Thyroid gland (tissue), 4 donors: ENCODE measurements around the gene CD93. TPM values are rescaled to one million over a fixed set of nuclear protein-coding genes. Genes with fewer than 3 reads are reported as not detected.

Experiments used
- DNase-seq, 2 donors: peaks; one replicate each; pipeline ENCODE4 v3.0.0-alpha.2; 2019
- H3K27ac ChIP-seq, 3 donors: fragments of 200-600 bp; sonication (generic); 1 replicate in 2 of 3; 2 replicates in 1 of 3; pipeline ENCODE4 v1.5.1; 2016 to 2019; ENCODE audit warnings: mild to moderate bottlenecking in 1 of 3, moderate library complexity in 1 of 3
- H3K27me3 ChIP-seq: fragments of 200-600 bp; sonication (generic); one replicate; pipeline ENCODE4 v1.5.1; 2019
- H3K36me3 ChIP-seq, 2 donors: fragments of 200-600 bp; sonication (generic); one replicate each; pipeline ENCODE4 v1.5.1; 2016 to 2019
- H3K4me1 ChIP-seq, 2 donors: fragments of 200-600 bp; sonication (generic); one replicate each; pipeline ENCODE4 v1.5.1; 2017 to 2019
- H3K4me3 ChIP-seq, 3 donors: fragments of 200-600 bp; sonication (generic); replicated peaks in 1 of 3; 1 replicate in 2 of 3; 2 replicates in 1 of 3; pipeline ENCODE4 v1.5.1; 2016; ENCODE audit warnings: mild to moderate bottlenecking in 1 of 3
- H3K9me3 ChIP-seq: fragments of 200-600 bp; sonication (generic); one replicate; pipeline ENCODE4 v1.5.1; 2017
- POLR2A ChIP-seq, 2 donors: fragments of 450-650 bp; IDR thresholded peaks; one replicate each; pipeline ENCODE4 v1.6.1; 2017; ENCODE audit warnings: antibody characterized with exemption in 2 of 2, mild to moderate bottlenecking in 2 of 2, moderate library complexity in 1 of 2
- WGBS, 2 donors: methylation state at CpG; one replicate each; pipeline ENCODE4 v1.1.5; 2017; 5-methylcytosine and 5-hydroxymethylcytosine counted together
- intact Hi-C: fragments of 100-400 bp; cut with DNase I; formaldehyde crosslinking; loops from one replicate; pipeline ENCODE4 v1.15.1; 2023
- total RNA-seq, 4 donors: library from RNA; depleted of rRNA; stranded (reverse); fragments of >200 nt; gene quantifications; one replicate each; pipeline ENCODE4 v1.2.3, GENCODE V29; 2016
- TF ChIP-seq, protein P1 (sequence below), 6 experiments: fragments of 200-600 bp in 3 of 6; fragments of 450-650 bp in 3 of 6; sonication (generic) in 3 of 6; IDR thresholded peaks; one replicate each; pipeline ENCODE4 v1.5.1; 2016 to 2019; ENCODE audit warnings: antibody characterized with exemption in 6 of 6, mild to moderate bottlenecking in 2 of 6, inconsistent platforms in 1 of 6, moderate library complexity in 1 of 6

Gene CD93
- total RNA-seq, 4 donors from 2014 or later: 13.6 to 53.8 (median 24.0) TPM

DNA sequence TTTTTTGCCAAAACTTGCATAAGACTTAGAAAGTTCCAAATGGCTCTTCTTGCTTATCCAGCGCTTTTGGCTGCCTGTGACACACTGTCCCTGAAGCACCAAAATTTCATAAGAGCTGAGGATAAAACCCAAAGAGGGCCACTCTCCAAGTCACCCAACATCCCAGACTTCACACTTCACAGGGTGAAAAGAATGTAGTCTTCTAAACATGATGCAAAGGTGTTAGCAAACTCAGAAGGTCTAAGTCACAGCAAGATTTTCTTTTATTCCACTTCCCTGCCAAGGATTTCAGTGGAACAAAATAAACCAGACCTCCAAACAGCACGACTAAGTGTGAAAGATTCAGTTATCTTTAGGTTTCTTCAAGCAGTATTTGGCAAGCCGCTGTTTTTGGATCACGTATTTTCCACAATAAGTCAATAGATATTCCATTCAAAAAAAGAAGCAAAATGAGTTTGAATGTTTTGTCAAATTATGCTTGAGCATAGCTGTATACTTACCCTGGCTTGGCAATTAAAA lies 44.6 kb upstream of the CD93 start:
- peaks cover 0 to 4% of the 10 kb centered on the region in 2 donors for H3K4me1 ChIP-seq
- no peak for TF ChIP-seq POLR2A (IDR thresholded peaks at IDR 0.05)
- TF ChIP-seq, protein P1, sequence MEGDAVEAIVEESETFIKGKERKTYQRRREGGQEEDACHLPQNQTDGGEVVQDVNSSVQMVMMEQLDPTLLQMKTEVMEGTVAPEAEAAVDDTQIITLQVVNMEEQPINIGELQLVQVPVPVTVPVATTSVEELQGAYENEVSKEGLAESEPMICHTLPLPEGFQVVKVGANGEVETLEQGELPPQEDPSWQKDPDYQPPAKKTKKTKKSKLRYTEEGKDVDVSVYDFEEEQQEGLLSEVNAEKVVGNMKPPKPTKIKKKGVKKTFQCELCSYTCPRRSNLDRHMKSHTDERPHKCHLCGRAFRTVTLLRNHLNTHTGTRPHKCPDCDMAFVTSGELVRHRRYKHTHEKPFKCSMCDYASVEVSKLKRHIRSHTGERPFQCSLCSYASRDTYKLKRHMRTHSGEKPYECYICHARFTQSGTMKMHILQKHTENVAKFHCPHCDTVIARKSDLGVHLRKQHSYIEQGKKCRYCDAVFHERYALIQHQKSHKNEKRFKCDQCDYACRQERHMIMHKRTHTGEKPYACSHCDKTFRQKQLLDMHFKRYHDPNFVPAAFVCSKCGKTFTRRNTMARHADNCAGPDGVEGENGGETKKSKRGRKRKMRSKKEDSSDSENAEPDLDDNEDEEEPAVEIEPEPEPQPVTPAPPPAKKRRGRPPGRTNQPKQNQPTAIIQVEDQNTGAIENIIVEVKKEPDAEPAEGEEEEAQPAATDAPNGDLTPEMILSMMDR (IDR thresholded peaks at IDR 0.05): no peak
- no peaks in the 10 kb centered on the region for H3K36me3 ChIP-seq
- no peak overlapping the region for H3K4me3 ChIP-seq
- intact Hi-C loops: no loop called here
- no peak overlapping the region for H3K27ac ChIP-seq
- DNase-seq: no peak
- H3K9me3 ChIP-seq: no peaks in the 10 kb centered on the region
- 46 to 62% methylated on average over 4 of the region's 4 CpGs for WGBS, 2 donors
- no peaks in the 10 kb centered on the region for H3K27me3 ChIP-seq

DNA sequence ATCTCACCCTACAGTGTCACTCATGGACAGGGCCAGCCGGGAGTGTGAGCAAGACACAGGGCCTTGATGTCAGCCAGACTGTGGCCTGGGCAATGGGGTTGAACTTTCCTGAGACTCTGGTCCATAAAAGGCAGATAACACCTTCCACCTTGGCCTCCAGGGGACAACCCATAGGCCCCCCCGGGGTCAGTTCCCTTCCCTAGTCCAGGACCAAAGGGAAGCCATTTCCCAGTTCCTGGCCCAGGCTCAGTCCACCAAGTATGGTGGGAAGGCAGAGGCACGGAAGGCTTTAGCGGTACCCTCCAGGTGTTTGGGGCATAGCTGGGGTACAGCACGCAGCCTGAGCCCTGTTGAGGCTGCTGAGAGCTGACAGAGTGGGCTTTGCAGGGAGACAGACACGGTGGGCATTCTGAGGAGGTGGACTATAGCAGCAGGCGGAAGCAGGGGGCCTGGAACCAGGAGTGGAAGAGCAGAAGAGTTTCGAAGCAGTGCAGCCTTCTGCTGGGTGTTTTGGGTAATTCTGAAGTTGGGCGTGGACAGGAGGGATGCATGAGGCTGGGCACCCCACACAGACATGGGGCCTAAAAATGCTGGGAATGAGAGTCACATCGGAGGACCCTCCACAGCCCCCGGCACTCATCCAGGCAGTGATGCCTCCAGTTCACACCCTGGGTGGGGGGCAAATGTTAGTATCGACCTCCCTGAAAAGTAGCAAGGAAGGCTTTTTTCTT lies 43.9 kb upstream of the CD93 start:
- no peak for TF ChIP-seq POLR2A (IDR thresholded peaks at IDR 0.05)
- TF ChIP-seq, protein P1 (IDR thresholded peaks at IDR 0.05): no peak
- H3K27ac ChIP-seq: no peak overlapping the region
- H3K4me1 ChIP-seq: peaks cover 0 to 4% of the 10 kb centered on the region in 2 donors
- intact Hi-C loops: no loop called here
- WGBS, 2 donors: 68 to 87% methylated on average over 12 of the region's 12 CpGs
- H3K36me3 ChIP-seq: no peaks in the 10 kb centered on the region
- no peak overlapping the region for H3K4me3 ChIP-seq
- H3K27me3 ChIP-seq: no peaks in the 10 kb centered on the region
- no peak for DNase-seq
- H3K9me3 ChIP-seq: no peaks in the 10 kb centered on the region

DNA sequence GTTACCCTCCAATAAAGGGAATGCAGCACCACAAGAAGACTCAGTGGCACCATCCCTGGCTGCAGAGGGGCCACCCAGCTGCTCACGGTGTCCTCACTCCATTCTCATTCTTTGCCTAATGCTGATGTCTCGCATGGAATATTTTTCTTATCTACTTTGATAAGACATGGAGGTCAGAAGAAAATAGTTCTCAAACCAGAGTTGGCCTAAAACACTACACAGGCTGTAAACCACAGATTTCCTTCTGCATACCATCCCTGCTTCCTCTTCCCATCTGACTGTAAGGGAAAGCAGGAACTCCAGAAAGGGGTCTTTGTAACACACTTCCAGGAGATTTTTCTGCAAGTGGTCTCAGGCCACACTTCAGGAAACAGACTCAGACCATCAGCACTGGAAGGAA lies 43.1 kb upstream of the CD93 start:
- Histone ChIP-seq H3K27ac (no peak overlapping the region), H3K36me3 (no peaks in the 10 kb centered on the region), H3K27me3 (no peaks in the 10 kb centered on the region), H3K4me3 (no peak overlapping the region), H3K9me3 (no peaks in the 10 kb centered on the region), H3K4me1 (peaks cover 0 to 4% of the 10 kb centered on the region in 2 donors)
- no peak for TF ChIP-seq POLR2A (IDR thresholded peaks at IDR 0.05)
- DNase-seq: no peak
- WGBS, 2 donors: 89 to 97% methylated on average over 2 of the region's 2 CpGs
- intact Hi-C loops: no loop called here

DNA sequence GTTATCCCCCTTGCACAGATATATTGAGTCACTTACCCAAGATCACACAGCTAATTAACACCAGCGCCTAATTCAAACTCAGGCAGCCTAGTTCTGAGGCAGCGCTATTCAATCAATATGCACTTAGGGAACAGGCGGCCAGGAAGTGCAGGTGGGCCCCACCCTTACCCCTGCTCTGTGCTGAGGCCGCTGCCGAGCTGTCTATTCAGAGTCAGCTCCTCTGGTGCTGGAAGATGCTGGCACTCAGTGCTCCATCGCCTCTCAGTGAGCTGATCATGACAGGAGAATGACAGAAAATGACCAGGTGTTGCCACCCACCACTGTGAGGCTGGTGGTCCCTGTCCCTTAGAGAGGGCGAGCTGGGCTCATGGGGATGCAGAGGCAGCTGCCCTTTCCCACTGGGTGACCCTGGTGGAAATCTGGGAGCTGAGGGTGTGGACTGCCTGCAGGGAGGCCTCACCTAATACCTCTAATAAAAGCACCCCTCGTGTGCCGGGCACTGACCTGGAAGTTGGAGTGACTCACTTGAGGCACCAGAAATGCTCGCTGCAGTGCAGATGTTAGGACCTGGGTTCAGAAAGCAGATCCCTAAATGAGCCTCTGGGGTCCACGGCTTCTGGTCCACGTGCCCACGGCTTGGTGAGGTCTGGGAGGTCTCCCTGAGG lies 42.5 kb upstream of the CD93 start:
- H3K4me1 ChIP-seq: peaks cover 0 to 4% of the 10 kb centered on the region in 2 donors
- H3K9me3 ChIP-seq: no peaks in the 10 kb centered on the region
- H3K27me3 ChIP-seq: no peaks in the 10 kb centered on the region
- no peak overlapping the region for H3K27ac ChIP-seq
- no peaks in the 10 kb centered on the region for H3K36me3 ChIP-seq
- H3K4me3 ChIP-seq: no peak overlapping the region
- intact Hi-C loops: no loop called here
- TF ChIP-seq POLR2A (IDR thresholded peaks at IDR 0.05): no peak
- TF ChIP-seq, protein P1 (IDR thresholded peaks at IDR 0.05): no peak
- DNase-seq: no peak
- WGBS, 2 donors: 82 to 88% methylated on average over 10 to 12 of the region's 13 CpGs

DNA sequence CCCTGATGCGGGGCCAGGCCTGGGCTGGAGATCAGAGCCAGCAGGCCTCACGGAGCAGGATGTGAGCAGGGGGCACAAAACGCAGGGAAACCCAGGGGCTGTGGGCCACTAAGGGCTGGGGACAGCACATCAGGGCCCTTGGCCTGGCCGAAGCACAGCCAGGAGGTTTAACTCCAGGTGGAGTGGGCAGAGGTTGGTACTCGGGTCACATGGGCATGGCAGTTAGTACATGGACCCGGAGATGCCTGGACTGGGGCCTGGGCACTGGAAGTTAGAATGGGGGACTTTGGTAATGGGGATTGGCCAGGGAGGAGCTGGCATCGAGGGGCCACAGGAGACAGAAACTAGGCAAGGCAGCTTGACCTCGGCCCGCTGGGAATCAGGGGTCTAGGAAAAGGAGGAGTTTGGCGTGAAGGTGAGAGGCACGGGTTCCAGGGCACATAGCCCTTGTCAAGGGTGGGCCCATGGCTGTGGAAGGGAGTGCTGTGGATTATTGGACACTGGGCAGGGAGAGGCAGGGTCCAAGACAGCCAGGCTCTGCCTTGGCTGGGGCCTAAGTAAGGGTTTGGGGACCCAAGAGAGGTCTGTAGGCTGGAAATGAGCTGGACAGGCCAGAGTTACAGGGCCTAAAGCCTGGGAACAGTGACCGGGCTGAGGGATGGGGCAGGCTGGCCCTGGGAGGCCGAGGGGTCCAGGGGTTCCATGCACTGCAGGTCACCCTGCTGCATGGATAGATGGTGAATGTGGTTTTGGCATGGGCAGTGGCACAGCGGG lies 41.6 kb upstream of the CD93 start:
- no peak for DNase-seq
- Histone ChIP-seq H3K36me3 (no peaks in the 10 kb centered on the region), H3K27me3 (no peaks in the 10 kb centered on the region), H3K27ac (no peak overlapping the region), H3K9me3 (no peaks in the 10 kb centered on the region), H3K4me1 (peaks cover 0 to 4% of the 10 kb centered on the region in 2 donors), H3K4me3 (no peak overlapping the region)
- TF ChIP-seq POLR2A (IDR thresholded peaks at IDR 0.05): no peak
- TF ChIP-seq, protein P1 (IDR thresholded peaks at IDR 0.05): no peak
- intact Hi-C loops: no loop called here
- 90 to 92% methylated on average over 14 of the region's 14 CpGs for WGBS, 2 donors
